BJ (cell line): ENCODE measurements around the gene HAO1. TPM values are rescaled to one million over a fixed set of nuclear protein-coding genes. Genes with fewer than 3 reads are reported as not detected.

ENCODE experiments used
- CTCF ChIA-PET: fragments of 350-600 bp; formaldehyde crosslinking; extraction: SDS; loops from one replicate; lab custom pipeline; 2021; ENCODE audit warnings: antibody characterized with exemption, inconsistent platforms; lab: Yijun Ruan, JAX
- POLR2A ChIA-PET: fragments of 300-600 bp; sonication (Branson Sonifier 250); formaldehyde crosslinking; extraction: SDS; loops from one replicate; lab custom pipeline; 2021; ENCODE audit warnings: antibody characterized with exemption; lab: Charles Lee
- DNase-seq: peaks from one replicate; pipeline ENCODE4 v3.0.0-alpha.2; 2011; ENCODE audit warnings: low read depth
- H3K27me3 ChIP-seq: 2 replicates; pipeline ENCODE4 v1.6.0; 2011; ENCODE audit warnings: low read length; ENCODE audit not compliant: control insufficient read depth, insufficient read depth
- H3K36me3 ChIP-seq: 2 replicates; pipeline ENCODE4 v1.5.1; 2011; ENCODE audit warnings: low read length; ENCODE audit not compliant: control insufficient read depth, insufficient read depth
- H3K4me3 ChIP-seq: 2 replicates; pipeline ENCODE4 v1.5.1; 2011; ENCODE audit warnings: low read depth, mild to moderate bottlenecking, control low read depth, low read length
- polyA plus RNA-seq: library from polyadenylated mRNA; depleted of rRNA; stranded (reverse); fragments of >200 nt; gene quantifications from 2 replicates; pipeline ENCODE4 v1.2.3, GENCODE V29; 2011
- TF ChIP-seq, protein P1 (sequence below): IDR thresholded peaks from 2 replicates; pipeline ENCODE4 v1.5.1; 2011; ENCODE audit warnings: low read depth, mild to moderate bottlenecking, control low read depth, inconsistent platforms, low read length, moderate library complexity; ENCODE audit not compliant: insufficient read depth

The HAO1 gene
- polyA plus RNA-seq, 1 experiment, result not detected

DNA sequence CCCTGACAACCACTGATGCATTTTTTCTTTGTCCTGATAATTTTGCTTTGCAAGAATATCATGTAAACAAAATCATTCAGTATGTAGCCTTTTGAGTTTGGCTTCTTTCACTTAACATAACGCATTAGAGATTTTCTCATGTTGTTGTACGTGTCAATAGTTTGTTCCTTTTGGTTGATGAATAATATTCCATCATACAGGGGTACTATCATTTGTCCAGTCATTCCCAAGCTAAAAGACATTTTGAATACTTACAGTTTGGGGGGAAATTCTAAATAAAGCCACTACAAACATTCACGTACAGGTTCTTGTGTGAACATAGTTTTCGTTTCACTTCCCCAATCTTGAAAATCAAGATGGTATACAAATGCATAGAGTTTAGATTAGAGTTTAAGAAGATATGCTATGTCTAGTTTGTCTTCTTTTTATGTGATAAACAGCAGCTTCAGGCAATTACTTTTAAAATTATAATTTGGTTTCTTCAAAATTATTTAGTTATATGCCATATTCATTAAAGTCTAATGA lies 5.2 kb downstream of the HAO1 start:
- H3K27me3 ChIP-seq, result no peaks in the 10 kb centered on the region; the same call in none of the 2 replicates
- TF ChIP-seq, protein P1, sequence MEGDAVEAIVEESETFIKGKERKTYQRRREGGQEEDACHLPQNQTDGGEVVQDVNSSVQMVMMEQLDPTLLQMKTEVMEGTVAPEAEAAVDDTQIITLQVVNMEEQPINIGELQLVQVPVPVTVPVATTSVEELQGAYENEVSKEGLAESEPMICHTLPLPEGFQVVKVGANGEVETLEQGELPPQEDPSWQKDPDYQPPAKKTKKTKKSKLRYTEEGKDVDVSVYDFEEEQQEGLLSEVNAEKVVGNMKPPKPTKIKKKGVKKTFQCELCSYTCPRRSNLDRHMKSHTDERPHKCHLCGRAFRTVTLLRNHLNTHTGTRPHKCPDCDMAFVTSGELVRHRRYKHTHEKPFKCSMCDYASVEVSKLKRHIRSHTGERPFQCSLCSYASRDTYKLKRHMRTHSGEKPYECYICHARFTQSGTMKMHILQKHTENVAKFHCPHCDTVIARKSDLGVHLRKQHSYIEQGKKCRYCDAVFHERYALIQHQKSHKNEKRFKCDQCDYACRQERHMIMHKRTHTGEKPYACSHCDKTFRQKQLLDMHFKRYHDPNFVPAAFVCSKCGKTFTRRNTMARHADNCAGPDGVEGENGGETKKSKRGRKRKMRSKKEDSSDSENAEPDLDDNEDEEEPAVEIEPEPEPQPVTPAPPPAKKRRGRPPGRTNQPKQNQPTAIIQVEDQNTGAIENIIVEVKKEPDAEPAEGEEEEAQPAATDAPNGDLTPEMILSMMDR, result no peak
- POLR2A ChIA-PET, result no interaction called here
- CTCF ChIA-PET, result interaction anchor here (1.0 to 6.3 kb wide), 5 partner anchors 9 to 787 kb away, joined by 3 to 143 read pairs (median 3); no protein-coding TSS in a partner anchor
- H3K4me3 ChIP-seq, result no peak overlapping the region
- H3K36me3 ChIP-seq, result no peaks in the 10 kb centered on the region
- DNase-seq, result no peak

DNA sequence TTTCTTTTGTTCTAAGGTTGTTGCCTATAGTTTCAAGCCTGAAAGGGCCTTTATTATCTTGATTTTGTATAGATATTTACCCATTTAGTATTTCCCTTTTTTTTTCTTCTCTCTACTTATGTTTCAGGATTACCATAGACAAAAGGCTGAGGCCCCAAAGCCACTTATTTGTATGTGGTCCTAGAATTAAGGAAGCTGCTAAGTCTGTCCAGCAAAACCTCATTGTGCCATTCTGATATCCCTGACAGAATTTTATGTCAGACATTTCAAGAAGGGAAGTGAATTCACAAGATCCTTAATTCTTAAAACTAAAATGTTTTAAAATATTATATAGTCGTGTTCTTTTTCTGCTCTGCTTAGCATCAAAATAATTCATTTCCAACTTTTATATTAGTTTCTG lies 6.9 kb downstream of the HAO1 start:
- POLR2A ChIA-PET, result no interaction called here
- peaks cover 2% of the 10 kb centered on the region for H3K27me3 ChIP-seq
- TF ChIP-seq, protein P1, result no peak
- CTCF ChIA-PET, result interaction anchor here (0.6 to 6.3 kb wide), 5 partner anchors 18 to 788 kb away, joined by 3 to 143 read pairs (median 4); no protein-coding TSS in a partner anchor
- H3K36me3 ChIP-seq, result no peaks in the 10 kb centered on the region
- no peak for DNase-seq
- no peak overlapping the region for H3K4me3 ChIP-seq

DNA sequence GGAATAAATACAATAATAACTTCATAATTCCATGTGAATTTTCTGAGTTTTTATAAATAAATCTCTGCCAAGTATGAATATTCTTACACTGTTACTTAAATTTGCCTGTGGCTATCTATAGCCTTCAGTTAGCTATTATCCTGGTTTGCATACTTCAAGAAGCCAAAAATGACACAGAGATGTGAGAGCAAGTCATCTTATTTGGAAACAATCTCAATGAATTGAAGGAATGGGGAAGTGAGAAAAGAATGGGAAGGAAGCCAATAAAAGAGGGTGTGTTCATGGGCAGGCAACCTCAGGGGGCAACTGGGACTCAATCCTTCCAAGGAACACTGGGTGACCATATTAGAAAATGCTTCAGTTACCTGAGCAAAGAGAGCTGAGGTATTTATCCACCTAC lies 9.9 kb downstream of the HAO1 start:
- TF ChIP-seq, protein P1, result no peak
- H3K36me3 ChIP-seq, result no peaks in the 10 kb centered on the region
- DNase-seq, result no peak
- POLR2A ChIA-PET, result no interaction called here
- no peak overlapping the region for H3K4me3 ChIP-seq
- peaks cover 2% of the 10 kb centered on the region for H3K27me3 ChIP-seq
- CTCF ChIA-PET, result no interaction called here

DNA sequence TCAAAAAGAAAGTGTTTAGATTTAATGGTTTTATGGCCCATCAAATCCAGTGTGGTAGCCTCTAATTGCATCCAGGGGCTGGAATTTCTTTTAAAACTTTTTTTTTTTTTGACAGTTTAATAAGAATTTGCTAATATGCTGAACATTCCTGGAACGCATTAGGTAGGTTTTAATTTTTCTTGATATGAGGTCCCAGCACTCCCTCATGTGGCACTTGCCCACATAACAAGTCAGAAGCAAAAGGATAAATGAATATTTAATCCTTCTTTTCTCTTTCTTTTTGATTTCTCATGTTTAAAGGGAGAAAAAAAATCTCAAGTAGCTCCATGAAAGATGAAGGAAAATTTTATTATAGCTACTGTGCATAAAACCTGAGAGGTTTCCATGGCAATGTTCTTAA lies 13.5 kb downstream of the HAO1 start:
- ChIA-PET CTCF (interaction anchor here (0.6 to 4.8 kb wide), 11 partner anchors 10 to 1699 kb away, joined by 3 to 25 read pairs (median 4); no protein-coding TSS in a partner anchor), POLR2A (interaction anchor here (0.6 kb wide), 1 partner anchor 86 kb away, joined by 3 read pairs; no protein-coding TSS in a partner anchor)
- TF ChIP-seq, protein P1, result peak; percentile 61
- no peak overlapping the region for H3K4me3 ChIP-seq
- H3K36me3 ChIP-seq, result no peaks in the 10 kb centered on the region
- peaks cover 2% of the 10 kb centered on the region; the same call in 1 of the 2 replicates for H3K27me3 ChIP-seq
- DNase-seq, result no peak

DNA sequence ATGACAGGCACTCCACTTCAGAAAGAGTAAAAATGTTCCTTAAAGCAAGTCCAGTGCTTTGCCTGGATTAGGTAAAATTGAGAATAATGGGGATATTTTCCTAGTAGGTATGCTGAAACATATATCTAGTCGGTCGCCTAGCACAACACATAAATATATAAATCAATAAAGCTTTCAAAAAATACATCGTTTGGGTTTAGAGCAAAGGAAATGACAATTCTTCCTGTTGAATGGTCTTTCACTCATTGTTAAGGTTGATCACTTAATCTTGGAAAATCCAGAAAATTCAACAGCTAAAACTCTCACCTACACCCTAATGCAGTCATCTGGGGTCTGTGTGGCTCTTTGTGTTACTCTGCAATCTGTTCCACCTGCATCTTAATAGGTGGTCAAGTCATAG lies 13.9 kb downstream of the HAO1 start:
- TF ChIP-seq, protein P1, result no peak
- ChIA-PET CTCF (interaction anchor here (0.6 to 4.8 kb wide), 14 partner anchors 8 to 1699 kb away, joined by 3 to 25 read pairs (median 4); no protein-coding TSS in a partner anchor), POLR2A (interaction anchor here (0.6 kb wide), 1 partner anchor 86 kb away, joined by 3 read pairs; no protein-coding TSS in a partner anchor)
- peaks cover 2% of the 10 kb centered on the region; the same call in 1 of the 2 replicates for H3K27me3 ChIP-seq
- no peaks in the 10 kb centered on the region for H3K36me3 ChIP-seq
- no peak overlapping the region for H3K4me3 ChIP-seq
- no peak for DNase-seq
